ENCODE measurements around the gene SLMAP.

Gene SLMAP

GRCh38 chr3:57820479-57820878 is 64.4 kb downstream of the SLMAP start:
- no peak overlapping the region for H3K27ac ChIP-seq
- no peak overlapping the region for H3K4me3 ChIP-seq

GRCh38 chr3:57821765-57822164 is 65.7 kb downstream of the SLMAP start:
- H3K27ac ChIP-seq, result no peak overlapping the region
- no peak overlapping the region for H3K4me3 ChIP-seq

- H3K27ac ChIP-seq, result no peak overlapping the region
Measured at GRCh38 chr3:57822686-57823085, 66.6 kb downstream of the SLMAP start.

GRCh38 chr3:57825116-57825515 is 69.0 kb downstream of the SLMAP start:
- Histone ChIP-seq H3K27ac (no peak overlapping the region), H3K4me3 (no peak overlapping the region)

More at GRCh38 chr3:57822686-57823085, 66.6 kb downstream of the SLMAP start:
- H3K4me3 ChIP-seq, result no peak overlapping the region

GRCh38 chr3:57826245-57826951 is 70.3 kb downstream of the SLMAP start:
- H3K4me3 ChIP-seq, result no peak overlapping the region
- H3K27ac ChIP-seq, result peak overlapping the region in 2 of 21 experiments; percentile 29 to 42

- Histone ChIP-seq H3K4me3 (no peak overlapping the region), H3K27ac (peak overlapping the region in 1 of 21 experiments; percentile 42)
Measured at GRCh38 chr3:57826952-57827723, 71.0 kb downstream of the SLMAP start.

- Histone ChIP-seq H3K4me3 (no peak overlapping the region), H3K27ac (no peak overlapping the region)
Measured at GRCh38 chr3:57827757-57828156, 71.6 kb downstream of the SLMAP start.

GRCh38 chr3:57832486-57832885 is 76.4 kb downstream of the SLMAP start:
- no peak overlapping the region for H3K27ac ChIP-seq
- no peak overlapping the region for H3K4me3 ChIP-seq

GRCh38 chr3:57832900-57833313 is 76.8 kb downstream of the SLMAP start:
- H3K27ac ChIP-seq, result no peak overlapping the region
- H3K4me3 ChIP-seq, result no peak overlapping the region

- H3K27ac ChIP-seq, result no peak overlapping the region
Measured at GRCh38 chr3:57833763-57834162, 77.7 kb downstream of the SLMAP start.

GRCh38 chr3:57837686-57838085 is 81.6 kb downstream of the SLMAP start:
- no peak overlapping the region for H3K4me3 ChIP-seq

More at GRCh38 chr3:57833763-57834162, 77.7 kb downstream of the SLMAP start:
- H3K4me3 ChIP-seq, result no peak overlapping the region

GRCh38 chr3:57838627-57839026 is 82.5 kb downstream of the SLMAP start:
- H3K27ac ChIP-seq, result no peak overlapping the region
- H3K4me3 ChIP-seq, result no peak overlapping the region

More at GRCh38 chr3:57837686-57838085, 81.6 kb downstream of the SLMAP start:
- H3K27ac ChIP-seq, result no peak overlapping the region

GRCh38 chr3:57840473-57840872 is 84.4 kb downstream of the SLMAP start:
- Histone ChIP-seq H3K4me3 (no peak overlapping the region), H3K27ac (no peak overlapping the region)

- no peak overlapping the region for H3K27ac ChIP-seq
Measured at GRCh38 chr3:57841818-57842217, 85.7 kb downstream of the SLMAP start.

GRCh38 chr3:57848177-57848738 is 92.1 kb downstream of the SLMAP start:
- Histone ChIP-seq H3K27ac (no peak overlapping the region), H3K4me3 (no peak overlapping the region)

More at GRCh38 chr3:57841818-57842217, 85.7 kb downstream of the SLMAP start:
- no peak overlapping the region for H3K4me3 ChIP-seq

- Histone ChIP-seq H3K4me3 (no peak overlapping the region), H3K27ac (no peak overlapping the region)
Measured at GRCh38 chr3:57851304-57851703, 95.2 kb downstream of the SLMAP start.

- no peak overlapping the region for H3K27ac ChIP-seq
- no peak overlapping the region for H3K4me3 ChIP-seq
Measured at GRCh38 chr3:57852896-57853295, 96.8 kb downstream of the SLMAP start.

- Histone ChIP-seq H3K4me3 (no peak overlapping the region), H3K27ac (no peak overlapping the region)
Measured at GRCh38 chr3:57855281-57855680, 99.2 kb downstream of the SLMAP start.

- Histone ChIP-seq H3K27ac (no peak overlapping the region), H3K4me3 (no peak overlapping the region)
Measured at GRCh38 chr3:57855943-57856342, 99.8 kb downstream of the SLMAP start.

- H3K4me3 ChIP-seq, result no peak overlapping the region
- H3K27ac ChIP-seq, result no peak overlapping the region
Measured at GRCh38 chr3:57856675-57857074, 100.6 kb downstream of the SLMAP start.

- H3K4me3 ChIP-seq, result no peak overlapping the region
- H3K27ac ChIP-seq, result no peak overlapping the region
Measured at GRCh38 chr3:57862894-57863293, 106.8 kb downstream of the SLMAP start.
